GM21381 (cell line): ENCODE data around the gene KHSRP.

Source experiments
- ATAC-seq: cut with Tn5 transposase; IDR thresholded peaks from one replicate; pipeline ENCODE4 v1.9.1; 2021; ENCODE audit warnings: mild to moderate bottlenecking, moderate library complexity; ENCODE audit not compliant: unreplicated experiment

The KHSRP gene

GRCh38 chr19:6424195-6424938, at the start of gene KHSRP:
KHSRP (minus strand) TSS chr19:6424811; CDS start chr19:6424701, 110 bp downstream.
- ATAC-seq = no peak

GRCh38 chr19:6473647-6474046, 49.0 kb upstream of the KHSRP start:
- ATAC-seq = no peak

- no peak for ATAC-seq
Observed at GRCh38 chr19:6472713-6473112, 48.1 kb upstream of the KHSRP start.

GRCh38 chr19:6471076-6471475, 46.5 kb upstream of the KHSRP start:
- no peak for ATAC-seq

GRCh38 chr19:6470173-6470572, 45.6 kb upstream of the KHSRP start:
- no peak for ATAC-seq

GRCh38 chr19:6467384-6467783, 42.8 kb upstream of the KHSRP start:
- no peak for ATAC-seq

GRCh38 chr19:6466526-6467248, 42.1 kb upstream of the KHSRP start:
- no peak for ATAC-seq

GRCh38 chr19:6465663-6466062, 41.1 kb upstream of the KHSRP start:
- ATAC-seq = no peak

- ATAC-seq = no peak
Observed at GRCh38 chr19:6465006-6465405, 40.4 kb upstream of the KHSRP start.

GRCh38 chr19:6464070-6464873, 39.7 kb upstream of the KHSRP start, which contains the start of gene CRB3:
CRB3 (plus strand) TSS chr19:6464271; CDS start chr19:6464702, 431 bp downstream.
- no peak for ATAC-seq

GRCh38 chr19:6460099-6460884, 35.7 kb upstream of the KHSRP start:
- ATAC-seq = peak; percentile 72

- ATAC-seq = peak; percentile 36
Observed at GRCh38 chr19:6459262-6460098, 34.9 kb upstream of the KHSRP start, which contains the start of gene SLC25A23. SLC25A23 (minus strand) TSS chr19:6459792; CDS start chr19:6459628, 164 bp downstream.

- ATAC-seq = no peak
Observed at GRCh38 chr19:6458695-6459261, 34.2 kb upstream of the KHSRP start.

- ATAC-seq = no peak
Observed at GRCh38 chr19:6457958-6458694, 33.5 kb upstream of the KHSRP start.

GRCh38 chr19:6455924-6456323, 31.3 kb upstream of the KHSRP start:
- no peak for ATAC-seq

- no peak for ATAC-seq
Observed at GRCh38 chr19:6453951-6454565, 29.4 kb upstream of the KHSRP start.

GRCh38 chr19:6452899-6453298, 28.3 kb upstream of the KHSRP start:
- ATAC-seq = no peak

- no peak for ATAC-seq
Observed at GRCh38 chr19:6452223-6452614, 27.6 kb upstream of the KHSRP start.
